ENCODE measurements around the gene LIPC.

LIPC gene

GRCh38 chr15:58431221-58432149 lies at the start of gene LIPC:
Gene LIPC (plus strand): TSS chr15:58431991. CDS start chr15:58432033, 42 bp downstream.
- DNase-seq: no peak

- DNase-seq: no peak
Observed at GRCh38 chr15:58383876-58384275, 47.9 kb upstream of the LIPC start.

- DNase-seq: no peak
Observed at GRCh38 chr15:58384667-58385066, 47.1 kb upstream of the LIPC start.

GRCh38 chr15:58386081-58386480 lies 45.7 kb upstream of the LIPC start:
- DNase-seq: no peak

GRCh38 chr15:58386641-58387040 lies 45.1 kb upstream of the LIPC start:
- DNase-seq: no peak

GRCh38 chr15:58387130-58387529 lies 44.7 kb upstream of the LIPC start:
- DNase-seq: no peak

- DNase-seq: no peak
Observed at GRCh38 chr15:58388211-58388610, 43.6 kb upstream of the LIPC start.

- DNase-seq: no peak
Observed at GRCh38 chr15:58390118-58390517, 41.7 kb upstream of the LIPC start.

- DNase-seq: no peak
Observed at GRCh38 chr15:58390655-58391054, 41.1 kb upstream of the LIPC start.

- DNase-seq: no peak
Observed at GRCh38 chr15:58391088-58391487, 40.7 kb upstream of the LIPC start.

- DNase-seq: no peak
Observed at GRCh38 chr15:58392141-58392540, 39.6 kb upstream of the LIPC start.

- no peak for DNase-seq
Observed at GRCh38 chr15:58392611-58393161, 39.1 kb upstream of the LIPC start.

- DNase-seq: no peak
Observed at GRCh38 chr15:58393241-58393662, 38.5 kb upstream of the LIPC start.

- no peak for DNase-seq
Observed at GRCh38 chr15:58396181-58396580, 35.6 kb upstream of the LIPC start.

GRCh38 chr15:58398071-58398470 lies 33.7 kb upstream of the LIPC start:
- DNase-seq: no peak

GRCh38 chr15:58398643-58399042 lies 33.1 kb upstream of the LIPC start:
- DNase-seq: no peak

- no peak for DNase-seq
Observed at GRCh38 chr15:58399739-58400138, 32.1 kb upstream of the LIPC start.

GRCh38 chr15:58401276-58401675 lies 30.5 kb upstream of the LIPC start:
- no peak for DNase-seq

- no peak for DNase-seq
Observed at GRCh38 chr15:58401991-58402649, 29.7 kb upstream of the LIPC start.

- no peak for DNase-seq
Observed at GRCh38 chr15:58403581-58403980, 28.2 kb upstream of the LIPC start.

GRCh38 chr15:58404020-58404419 lies 27.8 kb upstream of the LIPC start:
- no peak for DNase-seq

GRCh38 chr15:58404722-58405121 lies 27.1 kb upstream of the LIPC start:
- DNase-seq: no peak

- no peak for DNase-seq
Observed at GRCh38 chr15:58405865-58406264, 25.9 kb upstream of the LIPC start.

- DNase-seq: no peak
Observed at GRCh38 chr15:58406811-58407210, 25.0 kb upstream of the LIPC start.
